DMS79 treated with DMSO at 0.1 percent for 48 hours (cell line): ENCODE measurements around the gene UBTD2.
"Not testable (repeated sequence)": the region's sequence is repeated elsewhere in the genome, so short reads cannot be mapped to it uniquely, and the experiment has no call there.

Source experiments
- DNase-seq: peaks from one replicate; lab custom pipeline; 2025; lab: John Stamatoyannopoulos, UW

Gene UBTD2

DNA sequence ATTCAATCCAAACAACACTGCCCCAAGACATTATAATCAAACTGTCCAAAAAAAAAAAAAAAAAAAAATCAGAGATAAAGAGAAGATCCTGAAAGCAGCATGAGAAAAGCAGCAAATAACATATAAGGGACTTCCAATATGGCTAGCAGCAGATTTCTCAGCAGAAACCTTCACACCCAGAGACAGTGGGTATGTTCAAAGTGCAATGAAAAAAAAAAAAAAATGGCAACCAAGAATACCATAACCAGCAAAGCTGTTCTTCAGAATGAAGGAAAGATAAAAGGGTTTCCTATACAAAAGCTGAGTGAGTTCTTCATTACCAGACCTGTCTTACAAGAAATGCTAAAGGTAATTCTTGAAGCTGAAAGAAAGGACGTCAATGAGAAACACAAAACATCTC, 32.1 kb downstream of the UBTD2 start:
- DNase-seq = no peak

DNA sequence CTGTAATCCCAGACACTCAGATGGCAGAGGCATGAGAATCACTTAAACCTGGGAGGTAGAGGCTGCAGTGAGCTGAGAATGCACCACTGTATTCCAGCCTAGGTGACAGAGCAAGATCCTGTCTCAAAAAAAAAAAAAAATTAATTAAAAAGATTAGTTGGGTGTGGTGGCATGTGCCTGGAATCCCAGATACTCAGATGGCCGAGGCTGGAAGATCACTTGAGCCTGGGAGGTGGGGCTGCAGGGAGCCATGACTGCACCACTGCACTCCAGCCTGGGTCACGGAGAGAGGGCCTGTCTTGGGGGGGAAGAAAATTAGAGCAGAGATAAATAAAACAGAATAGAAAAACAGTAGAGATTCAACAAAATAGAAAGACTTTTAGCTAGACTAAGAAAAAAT, 34.9 kb downstream of the UBTD2 start:
- no peak for DNase-seq

DNA sequence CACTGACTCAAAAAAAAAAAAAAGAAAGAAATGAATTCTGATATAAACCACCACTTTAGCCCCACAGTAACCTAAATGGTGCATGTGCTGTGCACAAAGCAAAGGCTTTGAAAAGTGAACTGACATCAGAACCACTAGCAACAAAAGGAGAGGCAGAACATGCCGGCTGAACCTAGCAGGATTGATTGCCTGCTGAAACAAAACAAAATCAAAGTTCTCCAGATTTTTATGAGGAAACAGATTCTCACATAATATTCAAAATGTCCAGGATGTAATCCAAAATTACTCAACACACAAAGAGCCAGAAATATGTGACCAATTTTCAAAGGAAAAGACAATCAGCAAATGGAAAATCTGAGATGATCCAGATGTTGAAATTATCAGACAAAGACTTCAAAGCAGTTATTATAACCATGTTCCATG, 37.9 kb downstream of the UBTD2 start:
- no peak for DNase-seq

DNA sequence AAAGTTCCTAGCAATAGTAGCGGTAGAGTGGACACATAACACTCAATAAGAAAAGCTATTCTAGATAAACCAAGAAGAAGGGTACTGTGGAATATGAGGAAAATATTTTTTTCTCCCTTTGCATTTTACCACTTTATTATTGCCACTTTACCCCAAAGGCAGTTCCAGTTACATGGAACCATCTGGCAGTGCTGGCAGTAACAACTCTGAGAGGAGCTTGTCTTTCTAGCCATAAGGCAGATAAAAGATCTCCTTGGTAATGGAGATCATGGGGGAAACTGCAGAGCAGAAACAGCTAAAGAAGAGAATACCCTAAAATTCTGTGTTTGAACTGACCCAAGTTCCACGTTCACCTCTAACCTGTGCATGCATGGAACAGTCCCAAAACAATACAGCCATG, 38.5 kb downstream of the UBTD2 start:
- no peak for DNase-seq

DNA sequence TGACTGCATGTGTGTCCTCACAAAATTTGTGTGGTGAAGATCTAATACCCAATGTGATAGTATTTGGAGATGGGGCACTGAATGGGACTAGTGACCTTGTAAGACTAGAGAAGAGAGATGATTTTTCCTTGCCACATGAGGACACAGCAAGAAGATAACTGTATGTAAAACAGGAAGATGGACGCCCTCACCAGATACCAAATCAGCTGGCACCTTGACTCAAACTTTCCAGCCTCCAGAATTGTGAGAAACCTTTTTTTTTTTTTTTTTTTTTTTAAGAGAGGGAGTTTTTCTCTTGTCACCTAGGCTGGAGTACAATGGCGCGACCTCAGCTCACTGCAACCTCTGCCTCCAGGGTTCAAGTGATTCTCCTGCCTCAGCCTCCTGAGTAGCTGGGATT, 40.3 kb downstream of the UBTD2 start:
- DNase-seq = no peak

DNA sequence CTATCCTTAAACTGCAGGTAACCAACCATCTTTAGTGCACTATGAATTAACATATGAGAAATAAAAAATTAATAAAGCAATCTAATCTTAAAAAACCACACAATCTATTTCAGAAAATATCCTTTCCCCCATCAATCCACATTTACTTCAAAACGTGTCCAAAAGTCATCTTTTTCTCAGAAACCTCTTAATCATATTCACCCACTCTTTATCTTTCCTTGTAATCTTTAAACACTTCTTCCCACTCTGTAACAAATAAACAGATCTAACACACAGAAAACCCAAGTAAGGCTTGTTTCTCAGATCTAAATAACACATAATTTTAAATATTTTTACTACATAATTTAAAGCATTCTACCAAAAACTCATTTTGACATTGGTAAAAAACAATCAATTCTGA, 45.2 kb downstream of the UBTD2 start:
- DNase-seq = no peak

DNA sequence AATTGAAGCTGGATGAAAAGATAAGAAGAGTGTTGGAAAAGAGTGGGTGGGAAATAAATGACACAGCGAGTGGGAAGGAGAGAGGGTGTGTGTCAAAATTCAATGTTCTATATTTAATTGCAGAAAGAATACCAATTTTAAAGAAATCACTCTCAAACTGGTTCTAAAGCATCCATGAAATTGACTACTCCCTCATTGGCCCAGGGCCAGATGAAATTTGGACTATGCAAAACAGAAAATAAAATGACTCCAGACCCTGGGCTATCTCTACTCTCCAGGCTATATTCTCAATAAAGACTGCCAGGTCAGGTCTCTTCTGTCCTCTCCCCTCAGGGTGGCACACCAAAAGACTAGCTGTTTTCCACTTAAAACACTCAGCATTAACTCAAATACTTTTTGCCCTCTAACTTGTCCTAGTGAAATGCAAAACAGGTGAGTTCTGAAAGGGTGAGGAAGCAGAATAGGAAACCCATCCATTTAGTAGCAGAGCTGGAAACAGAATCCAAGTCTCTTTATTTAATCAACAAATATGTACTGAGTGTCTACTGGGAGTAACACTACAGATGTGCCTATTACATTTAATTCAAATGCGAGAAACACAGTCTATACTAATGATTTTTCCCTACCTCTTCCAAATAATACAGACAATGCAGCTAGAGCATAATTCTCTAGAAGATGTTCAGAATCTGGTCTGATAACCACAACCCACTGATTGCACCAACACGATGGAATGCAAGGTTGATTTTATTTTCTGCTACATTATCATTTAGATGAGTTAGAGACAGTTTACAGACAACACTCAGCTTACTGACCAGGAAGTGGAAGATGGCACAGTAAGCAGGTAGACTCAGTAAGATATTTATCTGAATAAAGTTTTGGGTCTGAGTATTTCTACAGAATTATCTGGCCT, 47.5 kb downstream of the UBTD2 start:
- DNase-seq = no peak

DNA sequence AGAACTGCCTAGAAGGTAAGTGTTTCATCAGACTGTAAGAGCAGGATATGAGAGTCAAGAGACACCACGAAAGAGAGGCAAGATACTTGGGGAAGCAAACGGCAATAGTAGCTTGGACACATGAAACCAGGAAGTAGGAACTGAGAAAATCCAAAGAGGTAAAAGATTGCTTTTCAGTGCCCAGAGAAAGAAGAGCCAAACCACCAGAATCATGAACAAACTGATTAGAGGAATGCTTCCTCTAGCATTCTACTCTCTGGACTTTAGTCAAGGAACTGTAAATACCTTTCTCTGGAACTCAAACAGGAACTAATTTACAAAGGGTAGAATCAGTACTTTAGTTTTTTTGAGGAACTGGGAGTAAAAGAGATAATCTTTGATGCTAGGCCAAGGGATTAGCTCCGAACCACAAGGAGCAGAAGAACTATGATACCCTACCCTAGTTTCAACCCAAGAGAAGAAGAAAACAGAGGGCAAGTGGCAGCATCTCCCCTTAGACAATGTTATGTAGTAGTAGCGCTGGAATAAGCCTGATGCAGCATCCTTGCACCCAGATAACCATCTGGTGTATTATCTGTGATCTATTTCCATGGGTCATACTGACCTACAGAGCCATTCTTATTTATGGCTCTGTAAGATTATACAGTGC, 48.3 kb downstream of the UBTD2 start:
- DNase-seq = no peak

DNA sequence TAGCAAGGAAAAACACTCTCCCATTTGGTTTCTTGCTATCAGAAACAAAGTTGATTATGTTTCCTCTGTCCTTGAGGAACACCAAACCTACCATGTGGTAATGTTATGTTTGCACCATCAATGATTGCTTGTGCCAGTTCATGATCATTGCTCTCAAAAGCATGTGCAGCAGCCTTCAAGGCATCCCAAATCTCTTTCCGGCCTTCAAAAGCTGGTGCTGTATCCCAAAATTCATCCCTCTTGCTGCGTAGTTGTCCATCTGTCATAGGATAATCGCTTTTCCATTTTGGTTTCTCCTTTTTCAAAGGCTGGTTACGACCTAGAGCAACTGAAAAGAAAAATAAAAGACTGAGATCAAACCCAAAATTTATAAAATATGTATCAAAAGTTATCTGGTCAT, 49.5 kb downstream of the UBTD2 start:
- no peak for DNase-seq

DNA sequence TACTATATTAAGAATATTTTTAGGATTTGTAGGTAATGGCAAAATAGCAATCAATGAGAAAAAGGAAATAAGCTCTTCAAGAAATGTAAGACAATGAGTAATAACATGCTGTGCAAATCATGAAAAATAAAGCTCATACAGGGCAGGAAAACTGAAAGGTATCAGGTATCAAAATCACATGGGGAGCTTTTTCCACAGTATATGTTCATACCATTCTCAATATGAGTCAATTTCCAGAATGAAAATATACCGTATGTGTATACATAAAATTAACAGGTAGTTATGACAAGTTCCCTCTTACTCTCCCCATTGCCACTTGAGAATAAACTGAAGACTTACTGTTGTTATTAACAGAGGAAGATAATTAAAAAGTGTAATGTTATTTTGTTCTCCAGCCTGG, 53.7 kb downstream of the UBTD2 start:
- DNase-seq = no peak

DNA sequence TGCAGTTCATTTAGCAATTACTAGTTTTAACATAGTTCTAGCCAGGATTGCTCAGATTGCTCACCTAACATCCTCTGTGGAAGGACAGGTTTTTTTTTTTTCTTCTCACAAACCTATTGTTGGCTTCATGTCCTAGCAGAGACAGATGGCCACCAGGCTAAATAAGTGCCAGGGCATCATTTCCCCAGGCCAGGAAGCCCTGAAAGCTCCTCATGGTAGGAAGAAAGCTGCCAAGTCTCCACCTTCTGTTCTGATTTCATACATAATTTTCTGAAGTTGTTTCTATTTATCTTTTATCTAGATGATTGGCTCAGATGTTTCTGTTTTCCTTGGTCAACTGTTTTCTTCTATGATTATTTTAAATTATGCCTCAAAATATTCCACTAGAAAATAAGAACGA, 58.6 kb downstream of the UBTD2 start:
- DNase-seq = no peak

DNA sequence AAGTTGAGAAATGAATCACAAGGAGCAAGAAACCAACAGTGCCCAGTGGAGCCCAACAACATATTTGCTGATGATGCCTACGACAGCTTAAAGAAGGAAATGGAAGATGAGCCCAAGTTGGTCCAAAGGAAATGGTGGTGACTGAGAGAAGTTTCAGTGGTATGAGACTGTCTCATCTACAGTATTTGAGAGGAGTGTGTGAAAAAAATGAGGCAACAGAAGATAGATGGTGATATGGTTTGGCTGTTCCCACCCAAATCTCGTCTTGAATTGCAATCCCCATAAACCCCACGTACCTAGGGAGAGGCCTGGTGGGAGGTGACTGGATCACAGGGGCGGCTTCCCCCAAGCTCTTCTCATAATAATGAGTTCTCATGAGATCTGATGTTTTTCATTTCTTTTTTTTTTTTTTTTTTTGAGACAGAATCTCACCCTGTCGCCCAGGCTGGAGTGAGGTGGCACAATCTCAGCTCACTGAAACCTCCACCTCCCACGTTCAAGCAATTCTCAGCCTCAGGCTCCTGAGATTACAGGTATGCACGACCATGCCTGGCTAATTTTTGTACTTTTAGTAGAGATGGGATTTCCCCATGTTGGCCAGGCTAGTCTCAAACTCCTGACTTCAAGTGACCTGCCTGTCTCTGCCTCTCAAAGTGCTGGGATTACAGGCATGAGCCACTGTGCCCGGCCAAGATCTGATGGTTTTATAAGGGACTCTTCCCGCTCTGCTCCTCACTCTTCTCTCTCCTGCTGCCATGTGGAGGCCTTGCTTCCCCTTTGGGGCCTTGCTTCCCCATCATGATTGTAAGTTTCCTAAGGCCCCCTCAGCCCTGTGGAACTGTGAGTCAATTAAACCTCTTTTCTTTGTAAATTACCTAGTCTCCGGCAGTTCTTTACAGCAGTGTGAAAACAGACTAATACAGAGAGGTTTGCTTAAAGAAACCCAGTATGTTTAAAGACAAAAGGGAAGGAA, 59.4 kb downstream of the UBTD2 start:
- DNase-seq = no peak

DNA sequence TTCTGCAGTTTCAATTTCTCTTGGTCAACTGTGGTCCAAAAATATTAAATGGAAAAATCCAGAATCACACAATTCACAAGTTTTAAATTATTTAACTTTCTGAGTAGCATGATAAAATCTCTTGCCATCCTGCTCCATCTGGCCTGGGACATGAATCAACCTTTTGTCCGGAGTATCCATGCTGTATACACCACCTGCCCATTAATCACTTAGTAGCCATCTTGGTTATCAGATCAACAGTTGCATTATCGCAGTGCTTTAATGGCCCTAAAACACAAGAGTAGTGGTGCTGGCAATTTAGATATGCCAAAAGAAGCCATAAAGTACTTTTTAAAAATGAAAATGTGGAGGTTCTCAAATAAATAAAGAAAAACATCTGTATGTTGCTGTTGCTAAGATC, 64.3 kb downstream of the UBTD2 start:
- no peak for DNase-seq

DNA sequence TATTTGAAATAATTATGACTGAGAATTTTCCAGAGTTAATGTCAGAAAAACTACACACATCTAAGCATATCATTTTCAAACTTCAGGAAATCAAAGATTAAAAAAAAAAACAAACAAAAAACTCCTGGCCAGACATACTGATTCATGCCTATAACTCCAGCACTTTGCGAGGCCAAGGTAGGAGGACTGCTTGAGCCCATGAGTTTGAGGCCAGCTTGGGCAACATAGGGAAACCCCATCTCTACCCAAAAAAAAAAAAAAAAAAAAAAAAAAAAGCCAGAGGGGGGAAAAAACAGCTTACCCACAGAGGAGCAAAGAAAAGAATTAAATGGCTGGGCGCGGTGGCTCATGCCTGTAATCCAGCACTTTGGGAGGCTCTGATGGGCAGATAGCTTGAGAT, 67.2 kb downstream of the UBTD2 start:
- DNase-seq = no peak

DNA sequence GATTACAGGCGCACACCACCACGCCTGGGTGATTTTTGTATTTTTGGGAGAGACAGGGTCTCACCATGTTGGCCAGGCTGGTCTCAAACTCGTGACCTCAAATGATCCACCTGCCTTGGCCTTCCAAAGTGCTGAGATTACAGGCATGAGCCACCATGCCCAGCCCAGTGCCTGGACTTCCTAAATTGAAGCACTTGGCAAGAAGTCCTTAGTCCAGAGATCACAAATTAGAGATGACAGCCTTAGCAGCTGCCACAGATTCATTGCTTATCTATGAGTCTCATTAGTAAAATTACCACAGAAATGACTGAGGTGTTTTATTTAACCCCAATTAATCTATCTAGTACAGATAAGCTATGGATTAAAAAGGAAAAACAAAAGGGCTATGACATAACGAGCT, 70.4 kb downstream of the UBTD2 start:
- DNase-seq = no peak

DNA sequence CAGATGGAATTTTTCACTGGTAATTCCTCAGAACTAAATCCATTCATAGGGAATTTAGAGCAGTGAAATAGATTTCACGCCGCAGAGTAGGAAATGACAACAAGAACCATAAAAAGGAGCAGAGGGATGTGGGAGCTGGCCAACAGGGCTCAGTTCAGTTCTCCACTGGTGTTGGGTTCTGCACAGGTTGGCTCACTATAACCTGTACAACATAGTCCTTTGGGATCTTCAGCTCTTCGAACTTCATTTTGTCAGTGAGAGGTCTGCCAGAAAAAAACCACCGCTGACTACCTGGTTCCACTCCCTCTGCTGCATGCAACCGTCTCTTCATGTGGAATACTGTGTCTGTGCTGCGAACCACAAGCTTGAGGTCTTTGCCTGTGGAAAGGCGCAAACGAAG, 71.9 kb downstream of the UBTD2 start:
- no peak for DNase-seq

DNA sequence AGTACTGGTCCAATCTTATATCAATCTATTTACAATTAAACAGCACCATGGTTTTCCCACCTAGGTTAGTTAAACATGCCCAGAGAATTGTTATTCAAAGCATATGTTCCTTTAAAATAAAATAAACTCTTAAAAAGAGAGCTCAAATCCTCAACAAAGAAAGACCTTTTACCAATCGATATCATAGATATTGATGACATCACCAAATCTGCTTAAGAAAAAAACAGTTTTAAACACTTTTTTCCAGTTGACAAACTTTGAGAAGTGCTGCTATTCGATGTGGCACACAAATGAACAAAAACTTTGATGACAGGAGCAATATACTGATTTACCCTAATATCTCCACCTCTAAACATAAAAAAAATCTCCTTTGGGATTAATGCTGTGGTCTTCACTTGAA, 73.8 kb downstream of the UBTD2 start:
- no peak for DNase-seq

DNA sequence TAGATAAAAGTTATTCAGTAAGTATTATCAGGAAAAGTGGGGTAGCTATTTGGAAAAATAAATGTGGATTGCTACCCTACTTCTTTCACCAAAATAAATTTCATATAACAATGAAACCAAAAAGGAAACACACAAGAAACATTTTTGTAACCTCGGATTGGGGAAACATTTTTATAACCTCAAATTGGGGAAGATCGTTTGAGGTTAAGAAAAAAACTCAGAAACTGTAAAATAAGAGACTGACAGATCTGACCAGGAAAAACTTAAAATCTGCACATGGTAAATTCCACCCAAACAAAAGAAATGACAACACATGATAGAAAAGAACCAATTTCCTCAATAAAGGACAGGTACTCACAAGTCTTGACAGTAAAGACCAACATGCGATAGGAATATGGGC, 76.1 kb downstream of the UBTD2 start:
- DNase-seq = no peak

DNA sequence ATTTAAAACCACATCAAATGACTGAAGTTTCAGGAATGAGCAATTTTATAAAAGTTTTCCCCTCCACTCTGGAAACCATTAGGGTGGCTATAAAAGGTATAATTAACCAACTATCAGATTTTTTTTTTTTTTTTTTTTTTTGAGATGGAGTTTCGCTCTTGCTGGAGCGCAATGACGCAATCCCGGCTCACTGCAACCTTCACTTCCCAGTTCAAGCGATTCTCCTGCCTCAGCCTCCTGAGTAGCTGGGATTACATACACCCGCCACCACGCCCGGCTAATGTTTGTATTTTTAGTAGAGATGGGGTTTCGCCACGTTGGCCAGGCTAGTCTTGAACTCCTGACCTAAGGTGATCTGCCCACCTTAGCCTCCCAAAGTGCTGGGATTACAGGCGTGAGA, 77.6 kb downstream of the UBTD2 start:
- DNase-seq = not testable (repeated sequence)

DNA sequence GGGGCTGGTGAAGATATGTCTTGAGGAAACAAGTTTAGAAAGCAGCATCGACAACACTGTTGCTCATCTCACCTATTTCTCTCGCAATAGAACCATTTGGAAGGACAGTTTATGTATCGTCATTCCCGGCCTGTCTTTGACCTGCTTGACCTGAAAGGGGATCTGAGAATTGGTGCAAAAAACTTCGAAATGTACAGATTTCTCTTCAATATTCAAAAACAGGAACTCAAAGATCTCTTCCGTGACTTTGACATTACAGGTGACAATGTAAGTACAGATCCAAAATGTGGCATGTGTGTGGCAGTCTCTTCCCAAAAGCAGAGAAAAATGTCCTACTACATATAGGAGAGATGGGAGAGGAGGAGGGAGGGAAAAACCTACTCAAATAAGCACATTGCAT, 83.1 kb downstream of the UBTD2 start:
- no peak for DNase-seq

DNA sequence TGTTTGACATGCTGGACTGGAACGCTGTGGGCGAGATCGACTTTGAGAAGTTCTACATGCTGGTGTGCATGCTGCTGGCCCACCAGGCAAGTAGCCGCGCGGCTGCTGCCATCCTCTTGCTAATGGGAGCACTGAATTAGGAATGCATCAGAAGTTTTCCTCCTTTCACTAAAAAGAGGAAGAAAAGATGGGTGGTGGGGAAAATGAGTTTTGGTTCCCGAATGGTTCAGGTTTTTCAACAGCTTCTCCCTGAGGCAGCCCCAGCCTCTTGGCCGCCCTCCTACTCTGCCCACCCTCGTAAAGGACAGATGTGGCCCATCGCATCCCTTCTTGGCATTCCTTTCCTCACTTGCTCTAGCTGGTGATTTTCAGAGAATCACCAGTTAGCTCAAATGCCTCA, 84.1 kb downstream of the UBTD2 start:
- no peak for DNase-seq

DNA sequence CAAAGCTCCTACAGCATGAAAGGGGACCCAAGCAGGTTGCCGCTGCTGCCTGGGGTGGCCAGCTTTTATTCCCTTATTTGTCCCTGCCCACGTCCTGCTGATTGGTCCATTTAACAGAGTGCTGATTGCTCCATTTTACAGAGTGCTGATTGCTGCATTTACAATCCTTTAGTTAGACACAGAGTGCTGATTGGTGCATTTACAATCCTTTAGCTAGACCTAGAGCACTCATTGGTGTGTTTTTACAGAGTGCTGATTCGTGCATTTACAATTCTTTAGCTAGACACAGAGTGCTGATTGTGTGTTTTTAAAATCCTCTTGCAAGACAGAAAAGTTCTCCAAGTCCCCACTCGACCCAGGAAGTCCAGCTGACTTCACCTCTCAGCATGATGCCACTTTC, 85.8 kb downstream of the UBTD2 start:
- DNase-seq = not testable (repeated sequence)
